GM18519 (cell line): Measurements from ENCODE around the gene FAM131A.

Experiments used
- ATAC-seq: cut with Tn5 transposase; IDR thresholded peaks from one replicate; pipeline ENCODE4 v1.9.1; 2021; ENCODE audit warnings: mild to moderate bottlenecking, moderate library complexity; ENCODE audit not compliant: unreplicated experiment, low FRiP score

Gene FAM131A

GRCh38 chr3:184315871-184316661 lies 21.3 kb upstream of the FAM131A start:
- ATAC-seq: no peak

GRCh38 chr3:184316792-184317191 lies 20.6 kb upstream of the FAM131A start:
- ATAC-seq: no peak

DNA sequence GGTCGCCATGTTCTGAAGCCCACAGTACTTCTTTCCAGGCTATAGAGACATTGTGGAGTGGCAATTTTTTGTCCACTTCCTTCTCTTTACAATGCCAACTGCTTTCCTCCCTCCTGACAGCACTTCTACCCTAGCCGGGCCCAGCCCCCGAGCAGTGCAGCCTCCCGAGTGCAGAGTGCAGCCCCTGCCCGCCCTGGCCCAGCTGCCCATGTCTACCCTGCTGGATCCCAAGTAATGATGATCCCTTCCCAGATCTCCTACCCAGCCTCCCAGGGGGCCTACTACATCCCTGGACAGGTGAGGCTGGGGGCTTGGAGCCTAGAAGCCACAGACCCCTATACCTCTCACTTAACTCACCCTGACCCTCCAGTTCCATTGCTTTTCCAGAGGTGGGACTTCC lies 20.2 kb upstream of the FAM131A start:
- ATAC-seq: no peak

DNA sequence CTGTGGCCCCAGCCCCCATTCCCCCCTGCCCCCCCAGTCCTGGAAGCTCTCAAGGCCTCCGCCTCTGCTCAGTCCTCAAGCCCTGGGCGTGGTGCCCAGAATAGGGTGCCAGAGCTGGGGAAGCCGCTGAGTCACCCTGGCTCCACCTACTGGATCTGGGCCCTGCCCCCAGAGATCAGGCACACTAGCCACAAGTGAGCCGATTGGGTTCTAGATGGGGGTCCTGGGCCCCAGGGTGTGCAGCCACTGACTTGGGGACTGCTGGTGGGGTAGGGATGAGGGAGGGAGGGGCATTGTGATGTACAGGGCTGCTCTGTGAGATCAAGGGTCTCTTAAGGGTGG lies 17.3 kb upstream of the FAM131A start:
- ATAC-seq: no peak

DNA sequence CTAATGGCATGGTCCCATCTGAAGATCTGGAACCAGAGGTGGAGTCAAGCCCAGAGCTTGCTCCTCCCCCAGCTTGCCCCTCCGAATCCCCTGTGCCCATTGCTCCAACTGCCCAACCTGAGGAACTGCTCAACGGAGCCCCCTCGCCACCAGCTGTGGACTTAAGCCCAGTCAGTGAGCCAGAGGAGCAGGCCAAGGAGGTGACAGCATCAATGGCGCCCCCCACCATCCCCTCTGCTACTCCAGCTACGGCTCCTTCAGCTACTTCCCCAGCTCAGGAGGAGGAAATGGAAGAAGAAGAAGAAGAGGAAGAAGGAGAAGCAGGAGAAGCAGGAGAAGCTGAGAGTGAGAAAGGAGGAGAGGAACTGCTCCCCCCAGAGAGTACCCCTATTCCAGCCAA lies 15.7 kb upstream of the FAM131A start:
- no peak for ATAC-seq

- no peak for ATAC-seq
Observed at GRCh38 chr3:184322731-184323487, 14.5 kb upstream of the FAM131A start.

DNA sequence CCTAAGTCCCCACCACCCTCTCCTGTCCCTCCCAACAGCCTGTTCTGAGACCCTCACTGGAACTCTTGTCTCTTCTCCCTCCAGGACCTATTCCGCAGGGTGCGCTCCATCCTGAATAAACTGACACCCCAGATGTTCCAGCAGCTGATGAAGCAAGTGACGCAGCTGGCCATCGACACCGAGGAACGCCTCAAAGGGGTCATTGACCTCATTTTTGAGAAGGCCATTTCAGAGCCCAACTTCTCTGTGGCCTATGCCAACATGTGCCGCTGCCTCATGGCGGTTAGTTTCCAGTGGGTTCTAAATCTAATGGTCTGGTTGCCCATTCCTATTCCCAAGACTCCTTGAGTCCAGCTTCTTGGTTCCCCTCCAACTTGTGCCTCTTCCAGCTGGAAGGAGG lies 13.7 kb upstream of the FAM131A start:
- no peak for ATAC-seq

GRCh38 chr3:184325269-184325668 lies 12.1 kb upstream of the FAM131A start:
- ATAC-seq: no peak

DNA sequence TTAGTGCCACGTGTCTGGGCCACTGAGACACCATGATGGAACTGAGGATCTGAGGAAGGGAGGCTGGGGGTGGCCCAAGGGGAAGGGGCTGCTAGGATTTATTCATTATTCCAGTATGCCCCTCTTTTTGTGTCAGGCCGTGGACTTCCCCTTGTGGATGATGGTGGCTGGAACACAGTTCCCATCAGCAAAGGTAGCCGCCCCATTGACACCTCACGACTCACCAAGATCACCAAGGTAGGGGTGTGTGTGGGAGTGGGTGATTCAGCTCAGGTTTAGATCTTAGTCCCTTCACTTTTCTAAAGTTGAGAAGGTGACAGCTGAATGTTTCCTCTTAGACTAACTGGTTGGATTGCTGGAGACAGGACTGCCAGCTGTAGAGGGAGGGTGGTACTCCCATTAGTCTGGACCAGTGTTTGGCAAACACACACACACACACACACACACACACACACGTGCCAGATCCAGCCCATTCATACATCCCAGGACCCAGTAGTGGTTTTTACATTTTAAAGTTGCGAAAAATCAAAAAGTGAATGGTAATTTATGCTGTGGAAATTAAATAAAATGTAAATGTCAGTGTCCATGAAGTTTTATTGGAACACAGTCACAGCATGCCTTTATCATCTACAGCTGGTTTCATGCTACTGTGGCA lies 11.6 kb upstream of the FAM131A start:
- no peak for ATAC-seq

- ATAC-seq: no peak
Observed at GRCh38 chr3:184327171-184327570, 10.2 kb upstream of the FAM131A start.

GRCh38 chr3:184328516-184328915 lies 8.9 kb upstream of the FAM131A start:
- ATAC-seq: no peak

GRCh38 chr3:184332370-184333090 lies 4.9 kb upstream of the FAM131A start:
- no peak for ATAC-seq

DNA sequence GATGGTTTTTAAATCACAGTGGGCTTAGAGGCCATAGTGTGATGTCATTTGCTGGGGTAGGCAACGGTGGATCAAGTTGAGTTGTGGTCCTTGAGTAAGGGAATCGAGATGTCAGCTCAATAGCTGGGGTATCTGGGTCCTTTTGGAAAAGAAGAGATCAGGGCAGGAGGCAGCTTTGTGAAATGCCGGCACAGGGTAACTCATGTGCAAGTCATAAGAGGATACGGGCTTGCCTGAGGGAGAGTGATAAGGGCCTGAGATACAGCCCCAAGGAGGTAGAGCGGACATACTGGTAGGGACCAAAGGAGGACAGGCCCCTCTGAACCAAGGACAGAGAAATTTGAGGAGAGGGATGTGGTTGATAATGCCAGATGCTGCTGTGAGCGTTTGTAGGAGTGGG lies 4.2 kb upstream of the FAM131A start:
- no peak for ATAC-seq

- no peak for ATAC-seq
Observed at GRCh38 chr3:184333700-184334099, 3.7 kb upstream of the FAM131A start.

DNA sequence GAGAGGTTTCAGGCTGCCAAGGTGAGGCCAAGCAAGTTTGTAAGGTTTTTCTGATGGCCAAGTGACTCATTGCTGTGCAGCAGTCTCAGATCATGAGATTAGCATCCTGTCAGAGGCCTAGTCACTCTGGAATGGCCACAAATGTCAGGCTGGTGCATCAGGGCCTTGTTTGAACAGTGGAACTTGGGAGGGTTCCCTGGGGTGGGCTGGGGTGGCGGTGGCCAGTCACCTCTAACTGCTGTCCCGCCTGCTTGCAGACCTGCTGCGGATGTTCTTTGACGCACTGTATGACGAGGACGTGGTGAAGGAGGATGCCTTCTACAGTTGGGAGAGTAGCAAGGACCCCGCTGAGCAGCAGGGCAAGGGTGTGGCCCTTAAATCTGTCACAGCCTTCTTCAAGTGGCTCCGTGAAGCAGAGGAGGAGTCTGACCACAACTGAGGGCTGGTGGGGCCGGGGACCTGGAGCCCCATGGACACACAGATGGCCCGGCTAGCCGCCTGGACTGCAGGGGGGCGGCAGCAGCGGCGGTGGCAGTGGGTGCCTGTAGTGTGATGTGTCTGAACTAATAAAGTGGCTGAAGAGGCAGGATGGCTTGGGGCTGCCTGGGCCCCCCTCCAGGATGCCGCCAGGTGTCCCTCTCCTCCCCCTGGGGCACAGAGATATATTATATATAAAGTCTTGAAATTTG lies 2.8 kb upstream of the FAM131A start:
- no peak for ATAC-seq

GRCh38 chr3:184335291-184335660 lies 2.1 kb upstream of the FAM131A start:
- ATAC-seq: no peak

DNA sequence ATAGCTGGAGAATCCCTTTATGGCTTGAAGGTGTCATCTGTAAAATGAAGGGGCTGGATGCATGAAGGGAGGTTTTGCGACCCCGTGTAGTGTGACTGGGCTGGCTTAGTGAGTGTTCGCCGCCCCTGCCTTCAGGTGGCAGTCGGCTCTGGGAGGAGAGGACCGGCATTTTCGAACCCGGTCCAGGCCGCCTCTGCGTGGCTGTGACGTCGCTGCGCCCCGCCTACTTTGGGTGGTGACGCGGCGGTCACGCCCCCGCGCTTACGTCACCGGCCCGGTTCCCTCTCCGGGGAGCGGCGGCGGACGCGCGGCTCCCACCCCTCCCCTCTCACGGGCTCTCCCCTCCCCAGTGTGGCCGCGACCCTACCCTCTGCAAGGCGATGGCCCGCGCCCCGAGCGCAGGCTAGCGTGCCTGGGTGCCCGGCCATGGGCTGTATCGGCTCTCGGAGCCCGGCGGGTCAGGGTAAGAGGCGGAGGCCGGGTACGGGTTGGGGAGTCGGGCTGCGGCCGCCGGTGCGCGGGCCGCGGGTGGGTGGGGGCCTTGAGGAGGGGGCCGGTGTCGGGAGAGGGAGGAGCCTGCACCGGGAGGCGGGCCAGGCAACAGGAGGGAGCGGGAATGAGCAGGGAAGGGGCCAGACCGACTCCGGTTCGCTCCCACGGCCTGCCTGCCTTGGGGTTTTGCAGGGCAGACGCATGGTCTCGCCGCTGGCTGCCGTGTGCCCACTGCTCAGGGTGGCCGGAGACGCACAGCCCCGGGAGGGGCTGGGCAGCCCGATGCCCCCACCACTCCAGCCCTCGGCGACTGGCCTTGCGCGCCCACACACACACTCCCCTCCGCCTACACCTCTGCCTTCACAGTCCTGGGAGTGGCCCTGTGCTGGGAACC lies 1.5 kb upstream of the FAM131A start:
- peak; percentile 49 for ATAC-seq

GRCh38 chr3:184336547-184337398 lies 627 bp upstream of the FAM131A start:
- ATAC-seq: no peak

DNA sequence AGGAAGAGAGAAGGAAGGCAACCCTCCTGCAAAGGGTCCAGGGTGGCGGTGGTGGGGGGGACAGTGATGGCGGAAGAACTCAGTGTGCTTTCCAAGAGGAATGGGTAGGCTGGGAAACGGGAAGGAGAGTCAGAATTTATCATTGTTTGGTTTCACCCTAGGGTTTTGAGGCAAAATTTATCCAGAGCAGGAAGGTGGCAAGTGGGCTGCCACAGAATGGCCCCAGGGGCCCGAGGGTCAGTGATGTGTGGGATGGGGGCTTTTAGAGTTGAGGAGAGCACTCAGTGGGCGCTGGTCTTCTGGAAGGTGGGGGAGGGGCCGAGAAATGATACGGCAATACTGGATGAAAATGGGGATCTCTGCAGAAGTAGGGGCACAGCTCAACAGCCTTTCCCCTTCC lies 581 bp downstream of the FAM131A start:
- no peak for ATAC-seq
